Ishikawa (cell line): ENCODE data around the gene MPPE1.

Experiments used
- CEBPB ChIP-seq: IDR thresholded peaks from 2 replicates; pipeline ENCODE4 v1.6.1; 2012
- CREB1 ChIP-seq: IDR thresholded peaks from 2 replicates; pipeline ENCODE4 v1.6.1; 2012; ENCODE audit warnings: low read depth
- EGR1 ChIP-seq: IDR thresholded peaks from 2 replicates; pipeline ENCODE4 v1.6.1; 2012
- EP300 ChIP-seq: IDR thresholded peaks from 2 replicates; pipeline ENCODE4 v1.6.1; 2012; ENCODE audit warnings: borderline replicate concordance
- FOXM1 ChIP-seq: IDR thresholded peaks from 2 replicates; pipeline ENCODE4 v1.6.1; 2012; ENCODE audit warnings: low read depth, borderline replicate concordance
- NFIC ChIP-seq: IDR thresholded peaks from 2 replicates; pipeline ENCODE4 v1.6.1; 2012
- RAD21 ChIP-seq: IDR thresholded peaks from 2 replicates; pipeline ENCODE4 v1.6.1; 2012; ENCODE audit warnings: low read depth
- TAF1 ChIP-seq: IDR thresholded peaks from 2 replicates; pipeline ENCODE4 v1.6.1; 2012; ENCODE audit warnings: low read depth, mild to moderate bottlenecking
- TCF12 ChIP-seq: IDR thresholded peaks from 2 replicates; pipeline ENCODE4 v1.6.1; 2012; ENCODE audit warnings: low read depth
- TEAD4 ChIP-seq: IDR thresholded peaks from 2 replicates; pipeline ENCODE4 v1.6.1; 2012
- YY1 ChIP-seq: IDR thresholded peaks from 2 replicates; pipeline ENCODE4 v1.6.1; 2012; ENCODE audit warnings: low read depth
- ZBTB7A ChIP-seq: IDR thresholded peaks from 2 replicates; pipeline ENCODE4 v1.6.1; 2012; ENCODE audit warnings: low read depth
- TF ChIP-seq, protein P1 (sequence below): IDR thresholded peaks from 2 replicates; pipeline ENCODE4 v1.6.1; 2012
- TF ChIP-seq, protein P2 (sequence below): IDR thresholded peaks from 2 replicates; pipeline ENCODE4 v1.6.1; 2012; ENCODE audit warnings: low read depth, mild to moderate bottlenecking
- TF ChIP-seq, protein P3 (sequence below): IDR thresholded peaks from 2 replicates; pipeline ENCODE4 v1.6.1; 2012

Gene MPPE1

GRCh38 chr18:11889284-11889683, 18.8 kb downstream of the MPPE1 start:
- no peak for TF ChIP-seq ZBTB7A
- no peak for TF ChIP-seq CREB1
- TF ChIP-seq, protein P1, sequence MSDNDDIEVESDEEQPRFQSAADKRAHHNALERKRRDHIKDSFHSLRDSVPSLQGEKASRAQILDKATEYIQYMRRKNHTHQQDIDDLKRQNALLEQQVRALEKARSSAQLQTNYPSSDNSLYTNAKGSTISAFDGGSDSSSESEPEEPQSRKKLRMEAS = no peak
- TF ChIP-seq, protein P2, sequence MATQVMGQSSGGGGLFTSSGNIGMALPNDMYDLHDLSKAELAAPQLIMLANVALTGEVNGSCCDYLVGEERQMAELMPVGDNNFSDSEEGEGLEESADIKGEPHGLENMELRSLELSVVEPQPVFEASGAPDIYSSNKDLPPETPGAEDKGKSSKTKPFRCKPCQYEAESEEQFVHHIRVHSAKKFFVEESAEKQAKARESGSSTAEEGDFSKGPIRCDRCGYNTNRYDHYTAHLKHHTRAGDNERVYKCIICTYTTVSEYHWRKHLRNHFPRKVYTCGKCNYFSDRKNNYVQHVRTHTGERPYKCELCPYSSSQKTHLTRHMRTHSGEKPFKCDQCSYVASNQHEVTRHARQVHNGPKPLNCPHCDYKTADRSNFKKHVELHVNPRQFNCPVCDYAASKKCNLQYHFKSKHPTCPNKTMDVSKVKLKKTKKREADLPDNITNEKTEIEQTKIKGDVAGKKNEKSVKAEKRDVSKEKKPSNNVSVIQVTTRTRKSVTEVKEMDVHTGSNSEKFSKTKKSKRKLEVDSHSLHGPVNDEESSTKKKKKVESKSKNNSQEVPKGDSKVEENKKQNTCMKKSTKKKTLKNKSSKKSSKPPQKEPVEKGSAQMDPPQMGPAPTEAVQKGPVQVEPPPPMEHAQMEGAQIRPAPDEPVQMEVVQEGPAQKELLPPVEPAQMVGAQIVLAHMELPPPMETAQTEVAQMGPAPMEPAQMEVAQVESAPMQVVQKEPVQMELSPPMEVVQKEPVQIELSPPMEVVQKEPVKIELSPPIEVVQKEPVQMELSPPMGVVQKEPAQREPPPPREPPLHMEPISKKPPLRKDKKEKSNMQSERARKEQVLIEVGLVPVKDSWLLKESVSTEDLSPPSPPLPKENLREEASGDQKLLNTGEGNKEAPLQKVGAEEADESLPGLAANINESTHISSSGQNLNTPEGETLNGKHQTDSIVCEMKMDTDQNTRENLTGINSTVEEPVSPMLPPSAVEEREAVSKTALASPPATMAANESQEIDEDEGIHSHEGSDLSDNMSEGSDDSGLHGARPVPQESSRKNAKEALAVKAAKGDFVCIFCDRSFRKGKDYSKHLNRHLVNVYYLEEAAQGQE = no peak
- no peak for TF ChIP-seq NFIC
- no peak for TF ChIP-seq CEBPB
- TF ChIP-seq TAF1 = no peak
- TF ChIP-seq, protein P3, sequence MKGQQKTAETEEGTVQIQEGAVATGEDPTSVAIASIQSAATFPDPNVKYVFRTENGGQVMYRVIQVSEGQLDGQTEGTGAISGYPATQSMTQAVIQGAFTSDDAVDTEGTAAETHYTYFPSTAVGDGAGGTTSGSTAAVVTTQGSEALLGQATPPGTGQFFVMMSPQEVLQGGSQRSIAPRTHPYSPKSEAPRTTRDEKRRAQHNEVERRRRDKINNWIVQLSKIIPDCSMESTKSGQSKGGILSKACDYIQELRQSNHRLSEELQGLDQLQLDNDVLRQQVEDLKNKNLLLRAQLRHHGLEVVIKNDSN = no peak
- no peak for TF ChIP-seq EP300
- TF ChIP-seq TCF12 = no peak
- TF ChIP-seq RAD21 = no peak
- TF ChIP-seq FOXM1 = no peak
- no peak for TF ChIP-seq TEAD4

DNA sequence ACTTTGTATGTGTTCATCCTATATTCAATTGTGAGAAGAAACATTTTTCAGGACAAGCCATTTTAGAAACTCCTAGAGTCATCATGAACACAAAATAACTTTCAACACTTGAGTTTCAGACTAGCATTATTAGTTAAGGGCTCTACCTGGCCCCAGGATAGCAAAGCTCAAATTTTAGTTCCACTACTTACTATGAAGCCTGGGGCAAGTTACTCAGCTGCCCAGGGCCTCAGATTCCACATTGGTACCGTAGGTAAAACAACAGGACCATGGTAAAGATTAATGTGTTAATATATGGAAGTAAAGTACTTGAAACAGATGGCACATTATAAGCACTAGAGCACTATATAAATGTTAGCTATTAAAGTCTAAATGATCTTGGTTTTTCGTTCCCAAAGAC, 19.4 kb downstream of the MPPE1 start:
- no peak for TF ChIP-seq NFIC
- TF ChIP-seq EP300 = no peak
- TF ChIP-seq CEBPB = no peak
- TF ChIP-seq EGR1 = no peak
- no peak for TF ChIP-seq FOXM1
- TF ChIP-seq, protein P3 = no peak
- TF ChIP-seq ZBTB7A = no peak
- TF ChIP-seq RAD21 = no peak
- TF ChIP-seq YY1 = no peak
- no peak for TF ChIP-seq CREB1
- TF ChIP-seq TAF1 = no peak
- TF ChIP-seq TEAD4 = no peak
- no peak for TF ChIP-seq TCF12
- TF ChIP-seq, protein P1 = no peak
- TF ChIP-seq, protein P2 = no peak

DNA sequence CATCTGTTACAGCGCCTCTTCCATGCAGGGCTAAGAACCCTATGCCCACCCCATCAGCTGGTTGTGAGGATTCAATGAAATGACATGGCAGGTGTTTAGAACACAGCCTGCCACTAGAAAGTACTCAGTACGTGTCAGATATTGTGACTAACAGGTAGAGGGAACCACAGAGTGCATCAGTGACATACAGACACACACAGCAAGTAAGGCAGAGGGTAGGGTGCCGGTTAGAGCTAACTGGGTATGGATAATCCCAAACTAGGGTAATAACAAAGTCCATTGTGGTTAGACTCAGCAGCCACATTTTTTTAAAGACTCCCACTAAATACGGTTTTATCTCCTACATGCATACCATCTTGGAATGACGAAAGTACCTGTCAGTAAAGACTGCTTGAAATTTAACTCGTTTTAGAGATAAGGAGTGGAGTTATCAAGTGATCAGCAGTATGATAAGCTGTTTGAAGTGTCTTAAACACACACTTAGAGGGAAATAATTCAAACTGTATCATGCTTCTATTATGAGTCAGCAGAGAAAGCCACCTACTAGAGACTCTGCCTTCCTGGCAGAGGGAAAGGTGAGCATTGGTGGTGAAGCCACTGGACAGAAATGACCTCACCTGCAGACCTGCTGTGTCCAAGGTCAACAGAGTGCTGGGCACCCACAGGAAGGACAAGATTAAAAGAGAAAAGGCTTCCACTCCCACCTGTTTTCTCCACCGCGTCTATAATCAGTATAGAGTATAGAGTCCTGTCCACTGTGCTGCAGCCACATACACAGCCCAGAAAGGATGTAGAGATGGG, 20.6 kb downstream of the MPPE1 start:
- no peak for TF ChIP-seq EP300

DNA sequence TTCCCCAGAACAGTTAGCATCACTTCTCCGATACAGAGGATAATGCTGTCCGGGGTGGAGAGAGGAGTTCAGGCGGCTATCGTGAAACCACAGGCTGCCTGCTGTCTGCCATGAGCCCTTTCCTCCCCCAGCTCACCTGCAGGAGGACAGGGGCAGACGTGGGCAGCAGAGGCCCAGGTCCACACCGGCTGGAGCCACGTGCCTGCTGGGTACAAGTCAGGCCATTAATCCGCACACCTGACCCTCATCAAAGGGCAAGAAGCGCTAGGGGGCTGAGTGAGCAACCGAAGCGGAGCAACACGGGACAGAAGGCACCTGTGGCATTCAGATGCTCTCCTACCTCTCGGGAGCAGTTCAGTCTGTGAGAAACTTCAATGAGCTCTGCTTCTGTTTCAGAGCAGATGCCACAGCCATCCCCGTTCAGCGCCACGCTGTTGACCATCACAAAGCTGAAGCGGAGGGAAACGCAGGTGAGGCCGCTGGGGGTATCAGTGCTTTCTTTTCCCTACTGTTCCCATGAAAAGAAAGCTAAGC, 21.5 kb downstream of the MPPE1 start:
- TF ChIP-seq CEBPB (no peak), ZBTB7A (no peak), CREB1 (no peak)

DNA sequence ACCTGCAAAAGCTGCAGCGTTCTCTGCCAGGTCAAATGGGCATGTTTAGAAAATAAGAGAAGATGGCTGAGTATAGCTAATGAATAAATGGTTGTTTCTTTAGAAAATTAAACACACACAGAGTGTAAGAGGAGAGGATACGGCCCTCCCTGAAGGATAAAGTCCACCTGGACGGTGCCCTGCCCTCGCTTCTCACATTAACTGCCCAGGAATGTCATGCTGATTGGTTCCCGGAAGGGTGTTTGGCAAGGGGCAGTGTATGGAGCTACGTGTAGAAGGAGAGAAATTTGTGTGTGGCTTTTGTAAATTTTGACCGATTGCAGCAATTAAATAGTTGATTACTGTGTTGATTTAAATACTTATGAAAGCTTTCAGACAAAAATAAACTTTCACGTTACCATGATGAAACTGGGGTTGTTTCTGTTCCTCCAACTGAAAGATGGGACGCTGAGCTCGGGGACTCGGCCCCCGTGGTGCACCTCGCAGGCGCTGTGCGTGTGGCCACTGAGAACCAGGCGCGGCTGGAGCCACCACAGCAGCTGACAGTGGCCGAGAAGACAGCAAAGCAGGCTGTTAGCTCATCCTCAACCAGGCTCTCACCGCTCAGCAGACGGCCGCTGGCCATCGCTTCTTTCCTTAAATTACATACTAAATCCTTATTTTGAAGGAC, 22.7 kb downstream of the MPPE1 start:
- TF ChIP-seq, protein P3 = no peak
- TF ChIP-seq, protein P2 = no peak
- TF ChIP-seq CEBPB = no peak
